MCF 10A (cell line): ENCODE data around the gene DOP1A. TPM values are rescaled to one million over a fixed set of nuclear protein-coding genes. Genes with fewer than 3 reads are reported as not detected.

Source experiments
- BruUV-seq: library from RNA; stranded (reverse); fragments of 400-500 nt; replicated peaks from 2 replicates; lab custom pipeline; 2021; lab: Mats Ljungman, UMichigan
- CTCF ChIA-PET: fragments of 300-600 bp; sonication (Branson Sonifier 250); formaldehyde crosslinking; extraction: SDS; loops from one replicate; lab custom pipeline; 2021; ENCODE audit warnings: antibody characterized with exemption, inconsistent platforms; lab: Yijun Ruan, JAX
- POLR2A ChIA-PET: fragments of 300-600, 350-650 bp; sonication (Branson Sonifier 250); formaldehyde crosslinking; extraction: SDS; loops from one replicate; lab custom pipeline; 2020; ENCODE audit warnings: antibody characterized with exemption, inconsistent platforms; lab: Yijun Ruan, JAX
- DNase-seq: peaks from one replicate; pipeline ENCODE4 v3.0.0-alpha.2; 2018; ENCODE audit not compliant: unreplicated experiment
- H3K27ac Mint-ChIP-seq: one replicate; pipeline ENCODE4 v1.8.0; 2022; ENCODE audit warnings: mild to moderate bottlenecking, low read depth, mixed read lengths; ENCODE audit not compliant: unreplicated experiment
- H3K27me3 Mint-ChIP-seq: one replicate; pipeline ENCODE4 v1.8.0; 2022; ENCODE audit warnings: mixed read lengths; ENCODE audit not compliant: insufficient read depth, unreplicated experiment
- H3K36me3 Mint-ChIP-seq: one replicate; pipeline ENCODE4 v1.8.0; 2022; ENCODE audit warnings: mild to moderate bottlenecking, moderate library complexity, mixed read lengths; ENCODE audit not compliant: insufficient read depth, unreplicated experiment
- H3K4me1 Mint-ChIP-seq: one replicate; pipeline ENCODE4 v1.8.0; 2022; ENCODE audit warnings: mixed read lengths; ENCODE audit not compliant: insufficient read depth, unreplicated experiment
- H3K4me3 Mint-ChIP-seq: one replicate; pipeline ENCODE4 v1.8.0; 2022; ENCODE audit warnings: mild to moderate bottlenecking, moderate library complexity, mixed read lengths; ENCODE audit not compliant: unreplicated experiment
- H3K9me3 Mint-ChIP-seq: one replicate; pipeline ENCODE4 v1.8.0; 2022; ENCODE audit warnings: mixed read lengths; ENCODE audit not compliant: unreplicated experiment
- CTCF ChIP-seq: fragments of 200-600 bp; IDR thresholded peaks from one replicate; pipeline ENCODE4 v1.8.0; 2022; ENCODE audit warnings: antibody characterized with exemption, mild to moderate bottlenecking; ENCODE audit not compliant: unreplicated experiment
- intact Hi-C: fragments of 100-400 bp; cut with micrococcal nuclease; formaldehyde crosslinking; loops from 2 replicates; pipeline ENCODE4 v1.14.1; 2022
- total RNA-seq: library from RNA; stranded (reverse); gene quantifications from 2 replicates; pipeline ENCODE4 v1.2.3, GENCODE V29; 2022

Gene DOP1A
- total RNA-seq, 1 experiment from 2014 or later, result 31.3 TPM

- BruUV-seq, result no TSS peak
Observed at GRCh38 chr6:83126223-83126622, 58.8 kb downstream of the DOP1A start.

GRCh38 chr6:83126807-83127206 is 59.3 kb downstream of the DOP1A start:
- no peak for TF ChIP-seq CTCF
- POLR2A ChIA-PET, result interaction anchor here (1.3 kb wide), 1 partner anchor 9 kb away, joined by 3 read pairs; no protein-coding TSS in a partner anchor
- Mint-ChIP-seq H3K36me3 (peaks cover 73% of the 10 kb centered on the region), H3K9me3 (no peaks in the 10 kb centered on the region), H3K27ac (peak overlapping the region; percentile 68), H3K27me3 (no peaks in the 10 kb centered on the region), H3K4me3 (no peak overlapping the region), H3K4me1 (no peaks in the 10 kb centered on the region)
- DNase-seq, result no peak
- BruUV-seq, result no TSS peak
- CTCF ChIA-PET, result interaction anchor here (0.6 to 1.5 kb wide), 4 partner anchors 10 to 114 kb away, joined by 3 read pairs; partner anchors contain the start of gene UBE3D
- intact Hi-C loops, result no loop called here

More at GRCh38 chr6:83126223-83126622, 58.8 kb downstream of the DOP1A start:
- ChIA-PET POLR2A (interaction anchor here (1.3 kb wide), 1 partner anchor 10 kb away, joined by 3 read pairs; no protein-coding TSS in a partner anchor), CTCF (interaction anchor here (0.6 to 1.5 kb wide), 3 partner anchors 10 to 115 kb away, joined by 3 read pairs; partner anchors contain the start of gene UBE3D)
- Mint-ChIP-seq H3K27me3 (no peaks in the 10 kb centered on the region), H3K36me3 (peaks cover 68% of the 10 kb centered on the region), H3K4me1 (no peaks in the 10 kb centered on the region), H3K27ac (peak overlapping the region; percentile 68), H3K4me3 (no peak overlapping the region), H3K9me3 (no peaks in the 10 kb centered on the region)
- TF ChIP-seq CTCF, result no peak
- DNase-seq, result no peak
- intact Hi-C loops, result no loop called here

GRCh38 chr6:83127258-83127657 is 59.8 kb downstream of the DOP1A start:
- no peak for TF ChIP-seq CTCF
- no peaks in the 10 kb centered on the region for H3K4me1 Mint-ChIP-seq
- H3K9me3 Mint-ChIP-seq, result no peaks in the 10 kb centered on the region
- H3K4me3 Mint-ChIP-seq, result no peak overlapping the region
- CTCF ChIA-PET, result interaction anchor here (0.7 to 1.5 kb wide), 3 partner anchors 11 to 62 kb away, joined by 3 read pairs; partner anchors contain the start of gene UBE3D
- BruUV-seq, result no TSS peak
- DNase-seq, result no peak
- no peak overlapping the region for H3K27ac Mint-ChIP-seq
- H3K27me3 Mint-ChIP-seq, result no peaks in the 10 kb centered on the region
- intact Hi-C loops, result no loop called here
- peaks cover 74% of the 10 kb centered on the region for H3K36me3 Mint-ChIP-seq
- POLR2A ChIA-PET, result interaction anchor here (1.3 kb wide), 1 partner anchor 9 kb away, joined by 3 read pairs; no protein-coding TSS in a partner anchor

- no peak for DNase-seq
- TF ChIP-seq CTCF, result no peak
- H3K36me3 Mint-ChIP-seq, result peaks cover 69% of the 10 kb centered on the region
- H3K27ac Mint-ChIP-seq, result no peak overlapping the region
- no peak overlapping the region for H3K4me3 Mint-ChIP-seq
- H3K4me1 Mint-ChIP-seq, result no peaks in the 10 kb centered on the region
- BruUV-seq, result no TSS peak
- intact Hi-C loops, result no loop called here
- ChIA-PET POLR2A (no interaction called here), CTCF (no interaction called here)
- H3K27me3 Mint-ChIP-seq, result no peaks in the 10 kb centered on the region
- no peaks in the 10 kb centered on the region for H3K9me3 Mint-ChIP-seq
Observed at GRCh38 chr6:83127976-83128375, 60.5 kb downstream of the DOP1A start.
